Neuron (in vitro differentiated cells): ENCODE data around the gene HDHD5.

ENCODE experiments used
- H2AFZ ChIP-seq: one replicate; pipeline ENCODE4 v1.6.1; 2013; ENCODE audit warnings: low read depth, mild to moderate bottlenecking, inconsistent platforms, low read length, moderate library complexity
- H3K27me3 ChIP-seq: one replicate; pipeline ENCODE4 v1.6.1; 2013; ENCODE audit warnings: low read length; ENCODE audit not compliant: insufficient read depth
- H3K36me3 ChIP-seq: one replicate; pipeline ENCODE4 v1.6.1; 2013; ENCODE audit warnings: low read length; ENCODE audit not compliant: insufficient read depth
- H3K4me1 ChIP-seq: one replicate; pipeline ENCODE4 v1.6.1; 2013; ENCODE audit warnings: low read length; ENCODE audit not compliant: insufficient read depth
- H3K4me3 ChIP-seq: 2 replicates; pipeline ENCODE4 v1.5.1; 2013; ENCODE audit warnings: mild to moderate bottlenecking, low read length, moderate library complexity
- H3K9me3 ChIP-seq: one replicate; pipeline ENCODE4 v1.6.1; 2013; ENCODE audit warnings: low read length

HDHD5 gene

GRCh38 chr22:17113600-17113999, 45.5 kb downstream of the HDHD5 start:
- Histone ChIP-seq H3K9me3 (no peaks in the 10 kb centered on the region), H3K4me1 (peaks cover 23% of the 10 kb centered on the region), H3K27me3 (no peaks in the 10 kb centered on the region), H3K36me3 (peaks cover 12% of the 10 kb centered on the region), H3K4me3 (no peak overlapping the region), H2AFZ (no peak overlapping the region)

GRCh38 chr22:17112491-17113042, 46.5 kb downstream of the HDHD5 start:
- Histone ChIP-seq H3K9me3 (no peaks in the 10 kb centered on the region), H3K36me3 (peaks cover 19% of the 10 kb centered on the region), H3K4me1 (peaks cover 12% of the 10 kb centered on the region), H2AFZ (no peak overlapping the region), H3K27me3 (no peaks in the 10 kb centered on the region), H3K4me3 (no peak overlapping the region)

- no peaks in the 10 kb centered on the region for H3K9me3 ChIP-seq
- H2AFZ ChIP-seq, result no peak overlapping the region
- no peak overlapping the region for H3K4me3 ChIP-seq
- peaks cover 23% of the 10 kb centered on the region for H3K36me3 ChIP-seq
- no peaks in the 10 kb centered on the region for H3K27me3 ChIP-seq
- H3K4me1 ChIP-seq, result no peaks in the 10 kb centered on the region
Measured at GRCh38 chr22:17110791-17111550, 48.1 kb downstream of the HDHD5 start.

- no peak overlapping the region for H3K4me3 ChIP-seq
- no peak overlapping the region for H2AFZ ChIP-seq
- H3K27me3 ChIP-seq, result no peaks in the 10 kb centered on the region
- peaks cover 28% of the 10 kb centered on the region for H3K36me3 ChIP-seq
- H3K9me3 ChIP-seq, result no peaks in the 10 kb centered on the region
- no peaks in the 10 kb centered on the region for H3K4me1 ChIP-seq
Measured at GRCh38 chr22:17109976-17110375, 49.1 kb downstream of the HDHD5 start.

GRCh38 chr22:17109113-17109865, 49.8 kb downstream of the HDHD5 start:
- Histone ChIP-seq H3K4me3 (no peak overlapping the region), H3K27me3 (no peaks in the 10 kb centered on the region), H3K36me3 (peaks cover 28% of the 10 kb centered on the region), H3K9me3 (no peaks in the 10 kb centered on the region), H3K4me1 (no peaks in the 10 kb centered on the region), H2AFZ (no peak overlapping the region)

GRCh38 chr22:17108256-17109112, 50.6 kb downstream of the HDHD5 start:
- Histone ChIP-seq H3K9me3 (no peaks in the 10 kb centered on the region), H3K4me1 (no peaks in the 10 kb centered on the region), H2AFZ (no peak overlapping the region), H3K4me3 (no peak overlapping the region), H3K27me3 (no peaks in the 10 kb centered on the region), H3K36me3 (peaks cover 28% of the 10 kb centered on the region)

- Histone ChIP-seq H3K4me3 (no peak overlapping the region), H3K9me3 (no peaks in the 10 kb centered on the region), H3K27me3 (no peaks in the 10 kb centered on the region), H3K4me1 (no peaks in the 10 kb centered on the region), H3K36me3 (peaks cover 34% of the 10 kb centered on the region), H2AFZ (no peak overlapping the region)
Measured at GRCh38 chr22:17107547-17107810, 51.6 kb downstream of the HDHD5 start.

- H3K4me3 ChIP-seq, result no peak overlapping the region
- no peaks in the 10 kb centered on the region for H3K4me1 ChIP-seq
- H3K9me3 ChIP-seq, result no peaks in the 10 kb centered on the region
- no peak overlapping the region for H2AFZ ChIP-seq
- H3K36me3 ChIP-seq, result peaks cover 39% of the 10 kb centered on the region
- no peaks in the 10 kb centered on the region for H3K27me3 ChIP-seq
Measured at GRCh38 chr22:17106785-17107546, 52.1 kb downstream of the HDHD5 start.

GRCh38 chr22:17106161-17106784, 52.8 kb downstream of the HDHD5 start:
- H3K27me3 ChIP-seq, result no peaks in the 10 kb centered on the region
- H3K9me3 ChIP-seq, result no peaks in the 10 kb centered on the region
- no peak overlapping the region for H3K4me3 ChIP-seq
- H3K4me1 ChIP-seq, result no peaks in the 10 kb centered on the region
- H3K36me3 ChIP-seq, result peaks cover 46% of the 10 kb centered on the region
- no peak overlapping the region for H2AFZ ChIP-seq

GRCh38 chr22:17105143-17106129, 53.6 kb downstream of the HDHD5 start:
- Histone ChIP-seq H3K9me3 (no peaks in the 10 kb centered on the region), H3K27me3 (no peaks in the 10 kb centered on the region), H2AFZ (no peak overlapping the region), H3K4me3 (no peak overlapping the region), H3K36me3 (peaks cover 52% of the 10 kb centered on the region), H3K4me1 (no peaks in the 10 kb centered on the region)

GRCh38 chr22:17104336-17104935, 54.6 kb downstream of the HDHD5 start:
- Histone ChIP-seq H3K4me3 (no peak overlapping the region), H3K4me1 (no peaks in the 10 kb centered on the region), H2AFZ (no peak overlapping the region), H3K36me3 (peaks cover 55% of the 10 kb centered on the region), H3K27me3 (no peaks in the 10 kb centered on the region), H3K9me3 (no peaks in the 10 kb centered on the region)
